ENCODE data around the gene PRDM16.

Gene PRDM16

DNA sequence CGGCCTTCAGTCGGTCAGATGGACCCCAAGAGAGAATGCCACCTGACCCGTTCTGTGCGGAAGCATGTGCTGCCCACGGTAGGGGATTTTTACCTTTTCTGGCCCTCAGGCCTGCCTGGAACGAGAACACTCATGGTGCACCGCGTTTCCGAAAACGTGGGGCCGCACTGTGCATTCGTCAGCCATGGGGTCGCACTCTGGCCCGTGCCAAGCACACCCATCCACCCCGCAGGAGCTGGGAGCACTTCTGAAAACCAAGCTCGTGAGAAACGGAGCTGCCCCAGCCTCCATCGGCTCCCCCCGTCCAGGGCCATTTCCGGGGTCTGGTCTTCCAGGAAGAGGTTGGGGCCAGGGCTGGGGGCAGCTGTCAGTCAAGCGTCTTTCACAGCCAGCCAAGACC, 72.8 kb downstream of the PRDM16 start:
- no peaks in the 10 kb centered on the region for H3K9me3 Mint-ChIP-seq
- H3K27ac Mint-ChIP-seq = no peak overlapping the region
- no peak overlapping the region for H3K4me3 Mint-ChIP-seq

GRCh38 chr1:3142236-3142635, 73.2 kb downstream of the PRDM16 start:
- Mint-ChIP-seq H3K36me3 (ENCODE audit: low read depth) (no peaks in the 10 kb centered on the region), H3K27me3 (ENCODE audit: low read depth) (no peaks in the 10 kb centered on the region), H3K4me1 (ENCODE audit: low read depth) (no peaks in the 10 kb centered on the region), H3K27ac (no peak overlapping the region), H3K4me3 (no peak overlapping the region), H3K9me3 (no peaks in the 10 kb centered on the region)

More for the DNA sequence above, 72.8 kb downstream of the PRDM16 start:
- H3K27me3 Mint-ChIP-seq (ENCODE audit: low read depth) = no peaks in the 10 kb centered on the region
- no peaks in the 10 kb centered on the region for H3K36me3 Mint-ChIP-seq (ENCODE audit: low read depth)
- no peaks in the 10 kb centered on the region for H3K4me1 Mint-ChIP-seq (ENCODE audit: low read depth)

DNA sequence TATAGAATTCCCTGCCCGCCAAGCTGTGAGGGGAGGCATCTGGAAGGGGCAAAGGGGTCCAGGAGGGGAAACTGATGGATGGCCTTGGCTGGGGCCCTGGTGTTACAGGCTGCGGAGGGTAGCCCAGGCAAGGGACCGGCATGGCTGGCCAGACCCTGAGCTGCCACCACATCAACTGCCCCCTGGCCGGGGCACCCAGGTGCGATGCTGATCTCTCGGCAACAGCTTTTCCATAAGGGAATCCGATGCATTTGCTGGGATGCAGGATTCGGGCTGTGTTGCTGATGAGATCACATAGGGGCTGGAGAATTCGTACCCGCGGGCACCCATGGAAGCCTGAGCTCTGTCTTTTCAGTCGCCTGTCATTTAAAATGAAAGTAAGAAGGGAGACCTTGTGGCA, 73.7 kb downstream of the PRDM16 start:
- no peaks in the 10 kb centered on the region for H3K9me3 Mint-ChIP-seq
- H3K4me1 Mint-ChIP-seq (ENCODE audit: low read depth) = no peaks in the 10 kb centered on the region
- H3K36me3 Mint-ChIP-seq (ENCODE audit: low read depth) = no peaks in the 10 kb centered on the region
- H3K27me3 Mint-ChIP-seq (ENCODE audit: low read depth) = no peaks in the 10 kb centered on the region
- H3K27ac Mint-ChIP-seq = no peak overlapping the region
- H3K4me3 Mint-ChIP-seq = no peak overlapping the region

DNA sequence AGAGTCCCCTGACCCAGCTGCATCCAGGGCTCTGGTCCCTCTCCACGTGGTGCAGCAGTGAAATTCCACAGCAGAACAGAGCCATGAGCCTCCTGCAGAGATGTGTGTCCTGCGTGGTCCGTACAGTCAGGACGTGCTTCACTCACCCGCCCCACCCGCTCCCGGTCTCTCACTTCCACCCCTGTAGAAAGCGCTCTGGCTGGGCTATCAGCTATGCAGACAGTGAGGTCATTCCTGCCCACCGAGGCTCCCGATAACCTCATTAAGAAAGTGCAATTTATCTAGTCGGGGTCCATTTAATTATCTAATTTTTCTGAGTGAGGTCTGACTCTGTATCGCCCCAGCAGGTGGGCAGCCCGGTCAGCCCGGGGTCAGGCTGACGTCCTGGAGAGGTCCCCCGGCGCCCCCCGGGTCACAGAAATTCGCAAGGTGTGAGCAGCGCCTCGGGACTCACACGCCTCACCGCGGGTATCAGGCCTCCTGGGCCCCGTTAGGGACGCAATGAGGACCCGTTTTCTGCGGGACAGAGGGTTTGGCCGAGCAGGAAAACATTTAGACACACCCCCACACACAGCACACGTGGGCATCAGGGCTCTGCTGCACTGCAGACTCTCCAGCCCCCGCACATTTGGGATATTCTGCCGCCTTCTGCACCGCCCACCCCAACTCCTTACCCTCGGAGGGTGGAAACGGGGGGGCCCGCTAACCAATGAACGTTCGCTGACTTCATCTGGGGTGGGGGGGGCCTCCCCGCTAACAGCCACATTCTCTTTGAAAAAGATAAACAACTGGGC, 76.7 kb downstream of the PRDM16 start:
- Mint-ChIP-seq H3K36me3 (ENCODE audit: low read depth) (no peaks in the 10 kb centered on the region), H3K4me1 (ENCODE audit: low read depth) (no peaks in the 10 kb centered on the region), H3K27ac (no peak overlapping the region), H3K4me3 (no peak overlapping the region), H3K9me3 (no peaks in the 10 kb centered on the region), H3K27me3 (ENCODE audit: low read depth) (no peaks in the 10 kb centered on the region)

GRCh38 chr1:3146458-3146857, 77.5 kb downstream of the PRDM16 start:
- no peaks in the 10 kb centered on the region for H3K4me1 Mint-ChIP-seq (ENCODE audit: low read depth)
- no peak overlapping the region for H3K27ac Mint-ChIP-seq
- H3K4me3 Mint-ChIP-seq = no peak overlapping the region
- H3K9me3 Mint-ChIP-seq = no peaks in the 10 kb centered on the region
- no peaks in the 10 kb centered on the region for H3K27me3 Mint-ChIP-seq (ENCODE audit: low read depth)
- no peaks in the 10 kb centered on the region for H3K36me3 Mint-ChIP-seq (ENCODE audit: low read depth)

GRCh38 chr1:3146907-3147306, 77.9 kb downstream of the PRDM16 start:
- H3K27me3 Mint-ChIP-seq (ENCODE audit: low read depth) = no peaks in the 10 kb centered on the region
- H3K4me1 Mint-ChIP-seq (ENCODE audit: low read depth) = no peaks in the 10 kb centered on the region
- no peaks in the 10 kb centered on the region for H3K36me3 Mint-ChIP-seq (ENCODE audit: low read depth)
- no peaks in the 10 kb centered on the region for H3K9me3 Mint-ChIP-seq
- H3K27ac Mint-ChIP-seq = no peak overlapping the region
- no peak overlapping the region for H3K4me3 Mint-ChIP-seq

DNA sequence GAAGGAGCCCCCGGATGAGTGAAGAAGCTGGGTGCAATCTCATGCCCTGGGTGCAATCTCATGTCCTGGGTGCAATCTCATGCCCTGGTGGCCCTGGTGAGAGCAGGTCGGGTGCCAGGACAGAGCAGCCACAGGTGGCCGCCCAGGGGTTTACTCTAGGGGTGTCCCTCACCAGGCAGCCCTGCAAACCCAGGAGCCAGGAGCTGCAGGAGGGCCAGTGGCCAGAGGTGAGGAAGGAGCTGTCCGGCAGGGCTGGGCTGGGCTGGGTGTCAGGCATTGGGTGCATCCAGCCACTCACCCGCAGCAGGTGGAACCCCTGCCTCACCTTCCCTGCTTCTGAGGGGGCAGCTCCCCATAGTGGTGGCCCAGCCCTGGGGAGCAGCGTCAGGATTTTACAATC, 79.2 kb downstream of the PRDM16 start:
- Mint-ChIP-seq H3K27me3 (ENCODE audit: low read depth) (no peaks in the 10 kb centered on the region), H3K27ac (no peak overlapping the region), H3K9me3 (no peaks in the 10 kb centered on the region), H3K4me3 (no peak overlapping the region), H3K36me3 (ENCODE audit: low read depth) (no peaks in the 10 kb centered on the region), H3K4me1 (ENCODE audit: low read depth) (no peaks in the 10 kb centered on the region)

GRCh38 chr1:3149277-3149676, 80.3 kb downstream of the PRDM16 start:
- H3K4me3 Mint-ChIP-seq = no peak overlapping the region
- H3K4me1 Mint-ChIP-seq (ENCODE audit: low read depth) = no peaks in the 10 kb centered on the region
- H3K27ac Mint-ChIP-seq = no peak overlapping the region
- H3K27me3 Mint-ChIP-seq (ENCODE audit: low read depth) = no peaks in the 10 kb centered on the region
- H3K36me3 Mint-ChIP-seq (ENCODE audit: low read depth) = no peaks in the 10 kb centered on the region
- no peaks in the 10 kb centered on the region for H3K9me3 Mint-ChIP-seq

DNA sequence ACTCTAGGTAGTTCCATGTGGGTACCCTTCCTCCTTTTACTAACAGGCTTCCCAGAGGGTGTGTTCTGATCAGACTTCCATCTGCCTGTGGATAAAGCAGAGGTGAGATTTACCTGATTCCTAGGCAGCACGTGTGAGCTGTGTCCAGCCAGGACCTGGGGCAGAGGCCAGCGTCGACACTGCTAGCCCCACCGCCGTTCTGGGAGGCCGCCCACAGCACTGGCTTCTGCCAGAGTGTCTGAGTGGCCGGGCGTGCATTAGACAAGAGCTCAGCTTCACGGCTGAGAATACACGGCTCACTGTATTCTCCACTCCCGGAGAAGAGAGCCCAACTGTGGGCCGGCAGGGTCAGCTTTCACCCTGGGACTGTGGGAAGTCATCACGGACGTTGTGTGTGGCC, 82.5 kb downstream of the PRDM16 start:
- Mint-ChIP-seq H3K36me3 (ENCODE audit: low read depth) (no peaks in the 10 kb centered on the region), H3K4me3 (no peak overlapping the region), H3K27ac (no peak overlapping the region), H3K27me3 (ENCODE audit: low read depth) (peaks cover 12% of the 10 kb centered on the region), H3K4me1 (ENCODE audit: low read depth) (no peaks in the 10 kb centered on the region), H3K9me3 (no peaks in the 10 kb centered on the region)

DNA sequence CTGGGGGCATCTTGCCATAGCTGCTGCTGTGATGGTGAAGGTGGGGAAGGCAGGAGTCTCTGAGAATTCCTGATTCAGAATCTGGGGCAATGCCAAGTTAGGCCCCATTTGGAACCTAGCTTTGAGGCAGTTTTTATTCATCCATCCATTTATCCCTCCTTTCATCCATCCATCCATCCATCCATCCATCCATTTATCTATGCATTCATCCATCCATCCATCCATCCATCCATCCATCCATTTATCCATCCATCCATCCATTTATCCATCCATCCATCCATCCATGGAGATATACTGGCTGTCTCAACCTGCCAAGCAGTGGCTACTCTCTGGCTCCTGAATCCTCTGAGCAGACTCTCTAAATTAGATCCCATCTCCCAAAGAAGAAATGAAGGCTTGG, 83.1 kb downstream of the PRDM16 start:
- no peaks in the 10 kb centered on the region for H3K4me1 Mint-ChIP-seq (ENCODE audit: low read depth)
- no peaks in the 10 kb centered on the region for H3K36me3 Mint-ChIP-seq (ENCODE audit: low read depth)
- H3K27ac Mint-ChIP-seq = no peak overlapping the region

GRCh38 chr1:3153197-3153596, 84.2 kb downstream of the PRDM16 start:
- Mint-ChIP-seq H3K27me3 (ENCODE audit: low read depth) (peaks cover 15% of the 10 kb centered on the region), H3K36me3 (ENCODE audit: low read depth) (no peaks in the 10 kb centered on the region), H3K27ac (no peak overlapping the region), H3K9me3 (no peaks in the 10 kb centered on the region), H3K4me3 (no peak overlapping the region), H3K4me1 (ENCODE audit: low read depth) (no peaks in the 10 kb centered on the region)

More for the DNA sequence above, 83.1 kb downstream of the PRDM16 start:
- Mint-ChIP-seq H3K4me3 (no peak overlapping the region), H3K9me3 (no peaks in the 10 kb centered on the region), H3K27me3 (ENCODE audit: low read depth) (peaks cover 12% of the 10 kb centered on the region)

DNA sequence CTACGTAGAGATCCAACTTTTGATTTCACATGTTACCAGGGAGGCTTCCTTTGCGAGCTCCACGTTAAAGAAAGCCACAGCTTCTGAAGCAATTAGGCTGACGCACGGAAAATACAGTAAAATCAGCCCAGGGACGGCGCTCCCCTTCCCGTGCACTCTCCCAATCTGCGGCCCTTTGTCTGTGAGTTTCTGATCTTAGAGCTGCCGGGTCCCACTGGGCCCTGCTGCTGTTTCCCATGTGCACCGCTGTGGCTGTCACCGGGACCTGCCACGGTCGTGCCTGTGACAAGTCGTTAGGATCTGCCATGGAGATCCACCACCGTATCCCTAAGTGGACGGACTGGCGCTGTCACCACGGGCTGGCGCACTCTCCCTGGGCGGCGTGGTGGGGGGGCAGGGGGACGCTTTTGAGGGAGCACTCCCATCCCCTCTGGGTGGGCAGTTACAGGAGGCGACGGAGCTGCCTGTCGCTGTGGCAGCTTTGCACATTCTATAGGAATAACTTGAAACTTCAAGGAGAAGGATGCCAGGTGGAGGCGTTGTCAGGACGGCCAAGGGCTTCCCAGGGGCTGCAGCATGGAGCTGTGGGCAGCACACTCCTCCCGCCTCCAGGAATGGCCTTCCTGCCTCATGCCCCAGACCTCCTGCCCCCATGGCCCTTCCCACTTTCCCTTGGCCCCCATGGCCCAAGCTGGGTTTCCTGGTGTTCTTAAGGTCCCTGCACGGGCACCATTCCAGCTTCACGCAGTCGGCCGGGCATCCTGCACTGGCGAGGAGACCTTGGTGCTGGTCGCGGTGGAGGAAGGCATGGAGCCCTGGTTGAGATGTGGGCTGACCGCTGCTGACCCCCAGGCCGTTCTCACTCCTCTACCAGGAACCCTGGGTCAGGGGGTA, 85.1 kb downstream of the PRDM16 start:
- no peak overlapping the region for H3K4me3 Mint-ChIP-seq
- H3K9me3 Mint-ChIP-seq = no peaks in the 10 kb centered on the region
- H3K27ac Mint-ChIP-seq = no peak overlapping the region
- H3K27me3 Mint-ChIP-seq (ENCODE audit: low read depth) = peaks cover 22% of the 10 kb centered on the region
- H3K4me1 Mint-ChIP-seq (ENCODE audit: low read depth) = no peaks in the 10 kb centered on the region
- no peaks in the 10 kb centered on the region for H3K36me3 Mint-ChIP-seq (ENCODE audit: low read depth)

DNA sequence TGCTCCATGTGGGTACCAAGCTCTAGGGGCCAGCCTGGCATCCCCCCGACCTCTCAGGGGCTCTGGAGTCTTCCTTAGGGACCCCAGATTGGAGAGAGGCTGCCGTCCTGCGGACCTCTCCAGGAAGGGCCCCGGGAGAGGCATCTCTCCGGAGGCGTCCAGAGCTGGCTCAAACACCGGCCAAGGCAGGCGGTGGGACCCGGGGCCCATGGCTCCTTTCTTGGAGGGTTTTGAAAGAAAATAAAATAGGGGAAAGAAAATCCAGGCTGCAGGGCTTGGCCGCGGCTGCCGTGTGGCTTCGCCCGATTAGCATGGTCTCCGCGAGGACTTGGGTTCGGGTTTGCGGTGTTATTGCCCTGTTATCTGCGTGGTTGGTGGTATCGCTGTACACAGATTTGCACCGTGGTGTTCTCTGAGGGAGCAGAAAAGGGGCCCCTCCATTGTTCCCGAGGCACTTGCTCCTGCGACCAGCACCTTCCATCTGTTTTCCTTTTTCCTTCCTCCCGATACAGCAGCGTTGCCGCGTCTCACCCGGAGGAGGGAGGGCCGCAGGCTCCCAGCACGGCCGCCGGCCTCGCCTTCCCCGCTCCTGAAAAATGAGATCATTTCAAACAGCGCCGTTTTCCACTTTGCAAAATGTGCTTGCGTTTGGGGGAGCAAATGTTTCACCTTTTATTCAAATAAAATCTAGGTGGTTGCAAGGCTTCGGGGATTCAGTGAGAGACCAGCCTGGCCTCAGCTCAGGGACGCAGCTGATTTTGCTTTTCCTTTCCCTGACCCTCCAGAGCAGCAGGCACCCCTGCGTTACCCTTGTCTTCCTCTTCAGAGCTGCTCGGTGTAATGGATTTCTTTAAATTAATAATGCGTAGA, 86.3 kb downstream of the PRDM16 start:
- no peak overlapping the region for H3K27ac Mint-ChIP-seq
- H3K9me3 Mint-ChIP-seq = no peaks in the 10 kb centered on the region
- H3K27me3 Mint-ChIP-seq (ENCODE audit: low read depth) = peaks cover 22% of the 10 kb centered on the region
- H3K36me3 Mint-ChIP-seq (ENCODE audit: low read depth) = no peaks in the 10 kb centered on the region
- no peaks in the 10 kb centered on the region for H3K4me1 Mint-ChIP-seq (ENCODE audit: low read depth)
- H3K4me3 Mint-ChIP-seq = no peak overlapping the region

DNA sequence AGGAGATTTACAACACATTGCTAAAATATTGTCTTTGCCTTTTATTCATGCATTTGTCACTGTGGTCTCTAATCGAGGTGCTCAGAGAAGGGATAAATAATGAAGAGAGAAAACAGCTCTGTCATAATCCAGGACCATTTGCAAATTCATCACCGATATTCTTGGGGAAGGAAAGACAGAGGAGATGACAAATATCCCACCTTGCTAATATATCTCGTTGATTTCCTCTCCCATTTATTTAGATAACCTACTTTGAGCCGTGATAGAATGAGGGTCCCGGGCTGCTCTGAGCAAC, 86.9 kb downstream of the PRDM16 start:
- Mint-ChIP-seq H3K27me3 (ENCODE audit: low read depth) (peaks cover 22% of the 10 kb centered on the region), H3K36me3 (ENCODE audit: low read depth) (no peaks in the 10 kb centered on the region), H3K4me3 (no peak overlapping the region), H3K4me1 (ENCODE audit: low read depth) (peaks cover 3% of the 10 kb centered on the region), H3K27ac (no peak overlapping the region), H3K9me3 (no peaks in the 10 kb centered on the region)
